HepG2 (cell line): ENCODE results near the gene RPL11. TPM values are rescaled to one million over a fixed set of nuclear protein-coding genes. Genes with fewer than 3 reads are reported as not detected.

Source experiments
- CENPT ChIP-seq: sonication (generic); formaldehyde crosslinking; IDR thresholded peaks from 2 replicates; pipeline ENCODE4 v1.8.0; 2022; ENCODE audit warnings: low read depth, mild to moderate bottlenecking, moderate library complexity, missing genetic modification reagents
- HNF1A ChIP-seq, 2 experiments: sonication (generic) in 1 of 2; formaldehyde crosslinking in 1 of 2; IDR thresholded peaks; 2 replicates each; pipeline versions ENCODE4 v1.4.0 to v1.6.1; 2016 to 2020; ENCODE audit warnings: borderline replicate concordance in 1 of 2, low read depth in 1 of 2, mild to moderate bottlenecking in 1 of 2, missing genetic modification reagents in 1 of 2
- MXD1 ChIP-seq: sonication (generic); formaldehyde crosslinking; IDR thresholded peaks from 2 replicates; pipeline ENCODE4 v1.4.0; 2020; ENCODE audit warnings: mild to moderate bottlenecking, missing genetic modification reagents
- POGK ChIP-seq: sonication (generic); formaldehyde crosslinking; conservative IDR thresholded peaks from 2 replicates; pipeline ENCODE4 v1.8.0; 2022; ENCODE audit warnings: mild to moderate bottlenecking, moderate library complexity, missing genetic modification reagents
- RAD51 ChIP-seq: fragments of 450-650 bp; IDR thresholded peaks from 2 replicates; pipeline ENCODE4 v1.6.1; 2016; ENCODE audit warnings: borderline replicate concordance
- THAP11 ChIP-seq: IDR thresholded peaks from 2 replicates; pipeline ENCODE4 v1.6.1; 2016; ENCODE audit warnings: missing biosample characterization, missing genetic modification reagents
- TRAFD1 ChIP-seq: sonication (generic); formaldehyde crosslinking; IDR thresholded peaks from 2 replicates; pipeline ENCODE4 v1.5.1; 2020; ENCODE audit warnings: missing genetic modification reagents, mild to moderate bottlenecking, borderline replicate concordance
- U2AF2 ChIP-seq: fragments of 200-400 bp; formaldehyde crosslinking; IDR thresholded peaks from 2 replicates; pipeline ENCODE4 v1.6.1; 2017; ENCODE audit warnings: low read depth, mild to moderate bottlenecking, low read length
- ZBTB21 ChIP-seq: sonication (generic); formaldehyde crosslinking; IDR thresholded peaks from 2 replicates; pipeline ENCODE4 v1.4.0; 2020; ENCODE audit warnings: missing genetic modification reagents
- ZNF224 ChIP-seq: sonication (generic); formaldehyde crosslinking; IDR thresholded peaks from 2 replicates; pipeline ENCODE4 v1.5.0; 2020; ENCODE audit warnings: mild to moderate bottlenecking, missing genetic modification reagents
- ZNF263 ChIP-seq: sonication (generic); formaldehyde crosslinking; IDR thresholded peaks from 2 replicates; pipeline ENCODE4 v1.4.0; 2020; ENCODE audit warnings: missing genetic modification reagents
- ZNF275 ChIP-seq: sonication (generic); formaldehyde crosslinking; IDR thresholded peaks from 2 replicates; pipeline ENCODE4 v1.8.0; 2022; ENCODE audit warnings: missing genetic modification reagents, mild to moderate bottlenecking, inconsistent platforms, borderline replicate concordance
- ZNF703 ChIP-seq: sonication (generic); formaldehyde crosslinking; IDR thresholded peaks from 2 replicates; pipeline ENCODE4 v1.5.1; 2020; ENCODE audit warnings: missing genetic modification reagents, mild to moderate bottlenecking, moderate library complexity, borderline replicate concordance
- ZNF788 ChIP-seq: sonication (generic); formaldehyde crosslinking; IDR thresholded peaks from 2 replicates; pipeline ENCODE4 v1.5.0; 2020; ENCODE audit warnings: mild to moderate bottlenecking, missing genetic modification reagents, borderline replicate concordance
- ZNF816 ChIP-seq: sonication (generic); formaldehyde crosslinking; IDR thresholded peaks from 2 replicates; pipeline ENCODE4 v1.8.0; 2022; ENCODE audit warnings: missing genetic modification reagents, mild to moderate bottlenecking, borderline replicate concordance
- ZNF839 ChIP-seq: sonication (generic); formaldehyde crosslinking; IDR thresholded peaks from 2 replicates; pipeline ENCODE4 v1.4.0; 2020; ENCODE audit warnings: missing genetic modification reagents, mild to moderate bottlenecking, borderline replicate concordance
- ZNF850 ChIP-seq: sonication (generic); formaldehyde crosslinking; conservative IDR thresholded peaks from 2 replicates; pipeline ENCODE4 v1.9.0; 2021; ENCODE audit warnings: mild to moderate bottlenecking, missing genetic modification reagents
- ZNF879 ChIP-seq: sonication (generic); formaldehyde crosslinking; IDR thresholded peaks from 2 replicates; pipeline ENCODE4 v1.8.1; 2023; ENCODE audit warnings: missing genetic modification reagents
- polyA plus RNA-seq, 8 experiments: library from polyadenylated mRNA; depleted of rRNA in 3 of 8; stranded (reverse) in 7 of 8; unstranded in 1 of 8; fragments of >200 nt; fragmentation: Illumina TruSeq in 4 of 8; extraction: Trizol in 4 of 8; gene quantifications; 2 replicates each; pipeline versions ENCODE4 v1.2.1 to v1.2.3, GENCODE V29; 2011 to 2016; ENCODE audit warnings: low read depth in 4 of 8, missing spikeins in 1 of 8, mixed read lengths in 1 of 8; ENCODE audit not compliant: insufficient read depth in 1 of 8
- total RNA-seq, 5 experiments: library from RNA; depleted of rRNA; stranded (reverse); fragments of >200 nt; fragmentation: Illumina TruSeq; extraction: Trizol; gene quantifications; 2 replicates each; pipeline ENCODE4 v1.2.3, GENCODE V29; 2016; ENCODE audit warnings: low read depth in 1 of 5

Gene RPL11
- total and polyA plus RNA-seq, 2 of the 13 experiments (the other 11 are each of a cell fraction or from before 2014, with no cell fraction given), result 1,682 to 2,010 TPM

- TF ChIP-seq MXD1 (CRISPR knock-in tag), result peak; percentile 71
- TF ChIP-seq POGK (CRISPR knock-in tag), result 0 out of 2 replicates have a peak, but pooled peaks have one; percentile 74
- peak; percentile 92; the same call in 1 of the 2 replicates for TF ChIP-seq TRAFD1 (CRISPR knock-in tag)
- no peak; the same call in 1 of the 2 replicates for TF ChIP-seq ZNF839 (CRISPR knock-in tag)
- TF ChIP-seq ZNF816, result no peak
- no peak for TF ChIP-seq U2AF2
- TF ChIP-seq HNF1A (IDR thresholded peaks at IDR 0.05; ENCODE audit: low read depth), result no peak
- TF ChIP-seq HNF1A (CRISPR knock-in tag; IDR thresholded peaks at IDR 0.05; ENCODE audit: borderline replicate concordance), result peak; percentile 45; the same call in 1 of the 2 replicates
- no peak for TF ChIP-seq ZNF275 (CRISPR knock-in tag)
- no peak for TF ChIP-seq RAD51
- TF ChIP-seq ZNF703 (CRISPR knock-in tag), result peak; percentile 23; the same call in 1 of the 2 replicates
- TF ChIP-seq ZNF263, result no peak
- TF ChIP-seq ZBTB21 (CRISPR knock-in tag), result no peak; the same call in 1 of the 2 replicates
- TF ChIP-seq ZNF224 (CRISPR knock-in tag), result 0 out of 2 replicates have a peak, but pooled peaks have one; percentile 46
- TF ChIP-seq ZNF788 (CRISPR knock-in tag), result peak; percentile 75; the same call in 1 of the 2 replicates
- 0 out of 2 replicates have a peak, but pooled peaks have one; percentile 36 for TF ChIP-seq ZNF879 (CRISPR knock-in tag)
- peak; percentile 92 for TF ChIP-seq THAP11 (CRISPR knock-in tag)
- TF ChIP-seq ZNF850 (CRISPR knock-in tag), result no peak
- TF ChIP-seq CENPT, result no peak
Observed at GRCh38 chr1:23691499-23692307, at the start of gene RPL11 (continued).
